Thymus (tissue), 11 donors: ENCODE data around the gene KLHL26. TPM values are rescaled to one million over a fixed set of nuclear protein-coding genes. Genes with fewer than 3 reads are reported as not detected.
"Not testable (repeated sequence)": the region's sequence is repeated elsewhere in the genome, so short reads cannot be mapped to it uniquely, and the experiment has no call there.

Source experiments
- DNase-seq, 9 donors: peaks; one replicate each; pipeline ENCODE4 v3.0.0-alpha.2; 2013; ENCODE audit warnings: low spot score in 9 of 9, low read depth in 6 of 9, missing footprints in 1 of 9
- H3K27ac ChIP-seq, 2 donors: one replicate each; pipeline ENCODE4 v1.5.1; 2013; ENCODE audit warnings: control low read depth in 1 of 2, low read depth in 1 of 2, low read length in 1 of 2, mild to moderate bottlenecking in 1 of 2, moderate library complexity in 1 of 2
- H3K27me3 ChIP-seq, 2 donors: one replicate each; pipeline ENCODE4 v1.5.1; 2013; ENCODE audit warnings: low read length in 1 of 2; ENCODE audit not compliant: control insufficient read depth in 2 of 2, insufficient read depth in 1 of 2
- H3K36me3 ChIP-seq, 2 donors: one replicate each; pipeline ENCODE4 v1.5.1; 2013; ENCODE audit warnings: low read length in 1 of 2, mild to moderate bottlenecking in 1 of 2, moderate library complexity in 1 of 2; ENCODE audit not compliant: control insufficient read depth in 2 of 2, insufficient read depth in 2 of 2
- H3K4me1 ChIP-seq, 2 donors: one replicate each; pipeline ENCODE4 v1.5.1; 2013; ENCODE audit warnings: low read length in 2 of 2; ENCODE audit not compliant: control insufficient read depth in 2 of 2, insufficient read depth in 2 of 2
- H3K4me3 ChIP-seq, 2 donors: one replicate each; pipeline ENCODE4 v1.5.1; 2013; ENCODE audit warnings: low read length in 2 of 2, control low read depth in 1 of 2, mild to moderate bottlenecking in 1 of 2
- H3K9me3 ChIP-seq, 2 donors: one replicate each; pipeline ENCODE4 v1.5.1; 2013; ENCODE audit warnings: low read length in 1 of 2, mild to moderate bottlenecking in 1 of 2; ENCODE audit not compliant: control insufficient read depth in 2 of 2, insufficient read depth in 1 of 2
- WGBS: extraction: QIAGEN DNeasy Blood & Tissue Kit; methylation state at CpG from one replicate; pipeline ENCODE4 v1.1.7; 2013; 5-methylcytosine and 5-hydroxymethylcytosine counted together
- polyA plus RNA-seq: library from polyadenylated mRNA; stranded (reverse); fragments of 200-250 nt; gene quantifications from one replicate; pipeline ENCODE4 v1.2.3, GENCODE V29; 2013
- total RNA-seq: library from RNA; stranded (reverse); fragments of 120-200 nt; gene quantifications from one replicate; pipeline ENCODE4 v1.2.4, GENCODE V29; 2013
- donor health status: healthy.

Gene KLHL26
- total and polyA plus RNA-seq, 2 donors: 0.99 to 4.0 TPM

- Histone ChIP-seq H3K4me1 (no peaks in the 10 kb centered on the region), H3K27ac (no peak overlapping the region), H3K36me3 (peaks cover 17 to 30% of the 10 kb centered on the region in 2 donors), H3K4me3 (no peak overlapping the region), H3K9me3 (no peaks in the 10 kb centered on the region), H3K27me3 (no peaks in the 10 kb centered on the region)
- WGBS: 93% methylated on average over 35 of the region's 35 CpGs
- DNase-seq: no peak
Observed at GRCh38 chr19:18671303-18672043, 34.6 kb downstream of the KLHL26 start.

GRCh38 chr19:18672044-18672451 lies 35.2 kb downstream of the KLHL26 start:
- 98% methylated on average over 24 of the region's 24 CpGs for WGBS
- no peaks in the 10 kb centered on the region for H3K27me3 ChIP-seq
- H3K36me3 ChIP-seq: peaks cover 17 to 29% of the 10 kb centered on the region in 2 donors
- H3K27ac ChIP-seq: no peak overlapping the region
- no peaks in the 10 kb centered on the region for H3K4me1 ChIP-seq
- no peak for DNase-seq
- no peaks in the 10 kb centered on the region for H3K9me3 ChIP-seq
- H3K4me3 ChIP-seq: no peak overlapping the region

- H3K4me1 ChIP-seq: no peaks in the 10 kb centered on the region
- no peak overlapping the region for H3K27ac ChIP-seq
- 91% methylated on average over 13 of the region's 13 CpGs for WGBS
- no peak for DNase-seq
- peaks cover 17 to 26% of the 10 kb centered on the region in 2 donors for H3K36me3 ChIP-seq
- H3K4me3 ChIP-seq: no peak overlapping the region
- peaks cover 0 to 1% of the 10 kb centered on the region in 2 donors for H3K27me3 ChIP-seq
- no peaks in the 10 kb centered on the region for H3K9me3 ChIP-seq
Observed at GRCh38 chr19:18672606-18673337, 35.9 kb downstream of the KLHL26 start.

GRCh38 chr19:18674616-18675015 lies 37.8 kb downstream of the KLHL26 start:
- no peak for DNase-seq
- Histone ChIP-seq H3K27me3 (peaks cover 0 to 5% of the 10 kb centered on the region in 2 donors), H3K36me3 (peaks cover under 1 to 8% of the 10 kb centered on the region in 2 donors), H3K9me3 (no peaks in the 10 kb centered on the region), H3K4me3 (no peak overlapping the region), H3K27ac (no peak overlapping the region), H3K4me1 (no peaks in the 10 kb centered on the region)
- 97% methylated on average over 11 of the region's 11 CpGs for WGBS

- Histone ChIP-seq H3K27ac (no peak overlapping the region), H3K36me3 (peaks cover 0 to 8% of the 10 kb centered on the region in 2 donors), H3K27me3 (peaks cover 0 to 5% of the 10 kb centered on the region in 2 donors), H3K9me3 (no peaks in the 10 kb centered on the region), H3K4me1 (no peaks in the 10 kb centered on the region), H3K4me3 (no peak overlapping the region)
- DNase-seq: peak in 2 of 9 donors; percentile 37 to 39
- WGBS: 55% methylated on average over 5 of the region's 5 CpGs
Observed at GRCh38 chr19:18675779-18676178, 39.0 kb downstream of the KLHL26 start.

- DNase-seq: no peak
- H3K4me3 ChIP-seq: no peak overlapping the region
- no peaks in the 10 kb centered on the region for H3K9me3 ChIP-seq
- peaks cover 0 to 5% of the 10 kb centered on the region in 2 donors for H3K27me3 ChIP-seq
- 90% methylated on average over 7 of the region's 7 CpGs for WGBS
- no peak overlapping the region for H3K27ac ChIP-seq
- peaks cover 0 to 7% of the 10 kb centered on the region in 2 donors for H3K36me3 ChIP-seq
- no peaks in the 10 kb centered on the region for H3K4me1 ChIP-seq
Observed at GRCh38 chr19:18676692-18677091, 39.9 kb downstream of the KLHL26 start.

- Histone ChIP-seq H3K27ac (no peak overlapping the region), H3K4me1 (no peaks in the 10 kb centered on the region), H3K36me3 (peaks cover 0 to 2% of the 10 kb centered on the region in 2 donors), H3K9me3 (no peaks in the 10 kb centered on the region), H3K27me3 (peaks cover 0 to 5% of the 10 kb centered on the region in 2 donors), H3K4me3 (no peak overlapping the region)
- WGBS: 88% methylated on average over 13 of the region's 13 CpGs
- no peak for DNase-seq
Observed at GRCh38 chr19:18677156-18677555, 40.3 kb downstream of the KLHL26 start.

- not testable (repeated sequence) for H3K27me3 ChIP-seq, H3K9me3 ChIP-seq, H3K36me3 ChIP-seq, DNase-seq, H3K4me3 ChIP-seq, H3K27ac ChIP-seq
- 100% methylated on average over 1 of the region's 1 CpG for WGBS
- peaks cover 6 to 16% of the 10 kb centered on the region in 2 donors for H3K4me1 ChIP-seq
Observed at GRCh38 chr19:18680148-18680547, 43.3 kb downstream of the KLHL26 start.

- Histone ChIP-seq H3K9me3 (no peaks in the 10 kb centered on the region), H3K36me3 (no peaks in the 10 kb centered on the region), H3K27ac (no peak overlapping the region), H3K4me3 (peak overlapping the region; percentile 62 to 70), H3K4me1 (peaks cover 6 to 16% of the 10 kb centered on the region in 2 donors), H3K27me3 (peaks cover 0 to 4% of the 10 kb centered on the region in 2 donors)
- 69% methylated on average over 8 of the region's 8 CpGs for WGBS
- no peak for DNase-seq
Observed at GRCh38 chr19:18682807-18683108, 45.9 kb downstream of the KLHL26 start.
